ENCODE measurements around the gene NCOR2. TPM values are rescaled to one million over a fixed set of nuclear protein-coding genes. Genes with fewer than 3 reads are reported as not detected.

Gene NCOR2
- total RNA-seq, 2 donors from 2014 or later = 137 to 148 TPM

- TF ChIP-seq CTCF (IDR thresholded peaks at IDR 0.05) = no peak
- H3K9ac ChIP-seq (ENCODE audit: low read depth in 2 of 2, low read length in 2 of 2) = peak overlapping the region in 1 of 2 donors; percentile 46
- peaks cover 7% of the 10 kb centered on the region for H3K4me1 ChIP-seq
- H3K36me3 ChIP-seq = no peaks in the 10 kb centered on the region
- DNase-seq = no peak
- no peak overlapping the region for H3K4me3 ChIP-seq
- no peaks in the 10 kb centered on the region for H3K27me3 ChIP-seq
- no peak overlapping the region for H3K27ac ChIP-seq
- H3K9me3 ChIP-seq = no peaks in the 10 kb centered on the region
- intact Hi-C loops (cut with DNase I) = no loop called here
Measured at GRCh38 chr12:124555168-124556073, 12.0 kb downstream of the NCOR2 start.

- no peak for TF ChIP-seq CTCF (IDR thresholded peaks at IDR 0.05)
- H3K4me3 ChIP-seq = no peak overlapping the region
- no peak overlapping the region for H3K27ac ChIP-seq
- no peaks in the 10 kb centered on the region for H3K9me3 ChIP-seq
- H3K27me3 ChIP-seq = no peaks in the 10 kb centered on the region
- no peak for DNase-seq
- H3K36me3 ChIP-seq = no peaks in the 10 kb centered on the region
- intact Hi-C loops (cut with DNase I) = no loop called here
- H3K4me1 ChIP-seq = peaks cover 10% of the 10 kb centered on the region
- H3K9ac ChIP-seq (ENCODE audit: low read depth in 2 of 2, low read length in 2 of 2) = peak overlapping the region; percentile 2 to 46
Measured at GRCh38 chr12:124554429-124555029, 12.9 kb downstream of the NCOR2 start.

- Histone ChIP-seq H3K9me3 (no peaks in the 10 kb centered on the region), H3K36me3 (no peaks in the 10 kb centered on the region), H3K4me3 (no peak overlapping the region), H3K4me1 (peaks cover 10% of the 10 kb centered on the region), H3K27me3 (no peaks in the 10 kb centered on the region), H3K9ac (ENCODE audit: low read depth in 2 of 2, low read length in 2 of 2) (no peak overlapping the region), H3K27ac (no peak overlapping the region)
- no peak for TF ChIP-seq CTCF (IDR thresholded peaks at IDR 0.05)
- DNase-seq = no peak
- intact Hi-C loops (cut with DNase I) = no loop called here
Measured at GRCh38 chr12:124553862-124554428, 13.5 kb downstream of the NCOR2 start.

GRCh38 chr12:124551268-124552144, 15.9 kb downstream of the NCOR2 start:
- H3K9me3 ChIP-seq = no peaks in the 10 kb centered on the region
- intact Hi-C loops (cut with DNase I) = no loop called here
- TF ChIP-seq CTCF (IDR thresholded peaks at IDR 0.05) = no peak
- H3K27ac ChIP-seq = no peak overlapping the region
- no peaks in the 10 kb centered on the region for H3K36me3 ChIP-seq
- H3K4me1 ChIP-seq = peaks cover 10% of the 10 kb centered on the region
- H3K9ac ChIP-seq (ENCODE audit: low read depth in 2 of 2, low read length in 2 of 2) = peak overlapping the region in 1 of 2 donors; percentile 26
- DNase-seq = peak; percentile 55
- H3K4me3 ChIP-seq = no peak overlapping the region
- H3K27me3 ChIP-seq = no peaks in the 10 kb centered on the region

Measured in colonic mucosa (tissue), 4 donors.